IPS-18a (cell line): ENCODE measurements around the gene RASSF6.
"Not testable (repeated sequence)": the region's sequence is repeated elsewhere in the genome, so short reads cannot be mapped to it uniquely, and the experiment has no call there.

ENCODE experiments used
- H3K27ac ChIP-seq: one replicate; pipeline ENCODE4 v1.5.1; 2013; ENCODE audit warnings: low read length
- H3K27me3 ChIP-seq: one replicate; pipeline ENCODE4 v1.6.1; 2013; ENCODE audit warnings: mild to moderate bottlenecking, low read length; ENCODE audit not compliant: control insufficient read depth, insufficient read depth
- H3K36me3 ChIP-seq: one replicate; pipeline ENCODE4 v1.6.1; 2013; ENCODE audit warnings: low read depth, low read length; ENCODE audit not compliant: control insufficient read depth
- H3K4me1 ChIP-seq: one replicate; pipeline ENCODE4 v1.6.1; 2013; ENCODE audit warnings: low read depth, low read length; ENCODE audit not compliant: control insufficient read depth
- H3K4me3 ChIP-seq: one replicate; pipeline ENCODE4 v1.5.1; 2013; ENCODE audit warnings: low read length
- H3K9ac ChIP-seq: one replicate; pipeline ENCODE4 v1.6.1; 2013; ENCODE audit warnings: mild to moderate bottlenecking, low read length, moderate library complexity
- H3K9me3 ChIP-seq: one replicate; pipeline ENCODE4 v1.6.1; 2013; ENCODE audit warnings: low read depth, low read length; ENCODE audit not compliant: control insufficient read depth

RASSF6 gene

DNA sequence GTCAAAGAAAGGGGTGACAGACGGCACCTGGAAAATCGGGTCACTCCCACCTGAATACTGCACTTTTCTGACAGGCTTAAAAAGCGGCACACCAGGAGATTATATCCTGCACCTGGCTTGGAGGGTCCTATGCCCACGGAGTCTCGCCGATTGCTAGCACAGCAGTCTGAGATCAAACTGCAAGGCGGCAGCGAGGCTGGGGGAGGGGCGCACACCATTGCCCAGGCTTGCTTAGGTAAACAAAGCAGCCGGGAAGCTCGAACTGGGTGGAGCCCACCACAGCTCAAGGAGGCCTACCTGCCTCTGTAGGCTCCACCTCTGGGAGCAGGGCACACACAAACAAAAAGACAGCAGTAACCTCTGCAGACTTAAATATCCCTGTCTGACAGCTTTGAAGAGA, 69.4 kb downstream of the RASSF6 start:
- H3K9me3 ChIP-seq, H3K9ac ChIP-seq, H3K36me3 ChIP-seq, H3K4me1 ChIP-seq, H3K27ac ChIP-seq, H3K4me3 ChIP-seq, H3K27me3 ChIP-seq: not testable (repeated sequence)

DNA sequence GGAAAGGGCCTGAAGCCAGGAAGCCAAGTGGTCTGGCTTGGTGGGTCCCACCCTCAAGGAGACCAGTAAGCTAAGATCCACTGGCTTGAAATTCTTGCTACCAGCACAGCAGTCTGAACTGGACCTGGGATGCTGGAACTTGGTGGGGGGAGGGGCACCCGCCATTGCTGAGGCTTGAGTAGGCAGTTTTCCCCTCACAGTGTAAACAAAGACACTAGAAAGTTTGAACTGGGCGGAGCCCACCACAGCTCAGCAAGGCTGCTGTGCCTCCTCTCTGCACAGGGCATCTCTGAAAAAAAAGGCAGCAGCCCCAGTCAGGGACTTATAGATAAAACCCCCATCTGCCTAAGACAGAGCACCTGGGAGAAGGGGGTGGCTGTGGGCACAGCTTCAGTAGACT, 75.6 kb downstream of the RASSF6 start:
- H3K4me3 ChIP-seq, result no peak overlapping the region
- no peaks in the 10 kb centered on the region for H3K36me3 ChIP-seq
- H3K4me1 ChIP-seq, result no peaks in the 10 kb centered on the region
- H3K9me3 ChIP-seq, result no peaks in the 10 kb centered on the region
- no peak overlapping the region for H3K27ac ChIP-seq
- H3K9ac ChIP-seq, result no peak overlapping the region
- no peaks in the 10 kb centered on the region for H3K27me3 ChIP-seq

DNA sequence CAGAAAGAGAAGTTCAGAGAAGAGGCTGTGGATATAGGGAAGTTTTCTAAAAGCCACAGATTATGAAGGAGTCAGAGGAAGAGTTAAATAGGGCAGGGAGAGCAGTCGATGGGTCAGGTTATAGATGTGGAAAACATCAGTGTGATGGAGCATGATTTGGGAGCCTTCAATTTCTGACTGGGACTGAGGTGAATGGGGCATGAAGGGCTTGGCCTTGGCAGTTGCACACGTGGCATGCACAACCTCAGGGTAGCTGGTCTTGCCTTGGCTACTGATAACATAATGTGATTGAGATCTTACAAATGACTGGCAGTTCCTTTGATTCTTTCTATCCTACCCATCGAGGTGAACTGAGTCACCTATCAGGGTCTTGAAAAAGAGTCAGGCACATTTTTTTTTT, 79.0 kb downstream of the RASSF6 start:
- Histone ChIP-seq H3K27ac (no peak overlapping the region), H3K9ac (no peak overlapping the region), H3K9me3 (no peaks in the 10 kb centered on the region), H3K4me1 (no peaks in the 10 kb centered on the region), H3K36me3 (no peaks in the 10 kb centered on the region), H3K27me3 (no peaks in the 10 kb centered on the region), H3K4me3 (no peak overlapping the region)

DNA sequence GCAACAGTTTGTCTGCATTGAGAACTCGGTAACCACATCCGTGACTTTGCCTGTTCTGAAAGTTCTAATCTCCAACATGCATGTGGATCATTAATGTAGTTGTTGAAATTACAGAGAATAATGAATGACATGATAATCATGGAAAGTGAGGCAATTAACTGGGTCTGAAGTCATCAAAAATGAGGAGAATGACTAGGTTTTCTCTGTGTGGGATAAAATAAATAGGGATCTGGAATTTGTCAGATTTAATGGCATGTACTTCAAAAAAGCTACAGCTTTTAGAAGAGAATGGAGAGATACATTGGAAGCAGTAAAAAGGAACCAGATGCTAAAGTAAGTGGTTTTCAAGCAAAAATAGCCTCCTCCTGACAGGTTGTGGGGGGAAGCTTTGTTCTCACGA, 79.4 kb downstream of the RASSF6 start:
- Histone ChIP-seq H3K4me3 (no peak overlapping the region), H3K27ac (no peak overlapping the region), H3K9ac (no peak overlapping the region), H3K36me3 (no peaks in the 10 kb centered on the region), H3K27me3 (no peaks in the 10 kb centered on the region), H3K4me1 (no peaks in the 10 kb centered on the region), H3K9me3 (no peaks in the 10 kb centered on the region)

DNA sequence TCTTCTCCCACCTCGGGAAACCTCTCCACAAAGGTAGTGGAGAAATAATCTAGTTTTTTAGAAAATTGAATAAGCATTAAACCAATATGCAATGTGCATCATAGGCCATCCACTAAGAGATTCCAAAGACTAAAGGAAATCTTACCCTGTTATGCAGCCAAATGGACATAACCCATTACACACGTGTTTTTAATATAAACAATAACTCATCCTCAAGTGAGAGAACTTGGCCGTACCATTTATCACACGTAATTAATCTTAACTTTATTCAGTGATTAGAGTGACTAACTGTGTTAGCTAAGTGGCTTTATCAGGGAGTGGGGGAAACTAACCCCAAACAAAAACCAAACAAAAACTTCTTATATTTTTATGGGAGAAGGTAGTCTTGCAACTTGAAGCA, 80.8 kb downstream of the RASSF6 start:
- Histone ChIP-seq H3K4me3 (no peak overlapping the region), H3K36me3 (no peaks in the 10 kb centered on the region), H3K27ac (no peak overlapping the region), H3K27me3 (no peaks in the 10 kb centered on the region), H3K4me1 (no peaks in the 10 kb centered on the region), H3K9ac (no peak overlapping the region), H3K9me3 (no peaks in the 10 kb centered on the region)

DNA sequence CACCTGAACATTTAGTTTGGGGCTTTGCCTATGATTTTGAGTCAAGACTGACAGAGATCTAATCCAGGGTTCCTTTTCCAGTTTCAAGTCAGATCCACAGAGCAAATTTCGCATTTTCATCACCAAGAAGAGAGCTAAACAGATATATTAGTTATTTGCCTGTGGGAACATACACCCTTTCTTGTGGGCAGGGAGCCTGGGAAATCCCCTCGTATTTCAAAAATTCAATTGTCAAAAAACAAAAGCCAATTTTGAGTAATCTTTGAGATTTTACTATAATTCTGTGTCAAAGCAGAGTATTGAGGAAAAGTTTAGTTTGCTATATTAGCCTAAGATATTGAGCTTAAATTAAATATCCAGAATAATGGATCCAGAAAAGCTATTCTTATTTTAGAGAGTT, 82.1 kb downstream of the RASSF6 start:
- no peaks in the 10 kb centered on the region for H3K4me1 ChIP-seq
- H3K9ac ChIP-seq, result no peak overlapping the region
- H3K9me3 ChIP-seq, result no peaks in the 10 kb centered on the region
- no peaks in the 10 kb centered on the region for H3K36me3 ChIP-seq
- no peaks in the 10 kb centered on the region for H3K27me3 ChIP-seq
- H3K27ac ChIP-seq, result no peak overlapping the region
- no peak overlapping the region for H3K4me3 ChIP-seq

DNA sequence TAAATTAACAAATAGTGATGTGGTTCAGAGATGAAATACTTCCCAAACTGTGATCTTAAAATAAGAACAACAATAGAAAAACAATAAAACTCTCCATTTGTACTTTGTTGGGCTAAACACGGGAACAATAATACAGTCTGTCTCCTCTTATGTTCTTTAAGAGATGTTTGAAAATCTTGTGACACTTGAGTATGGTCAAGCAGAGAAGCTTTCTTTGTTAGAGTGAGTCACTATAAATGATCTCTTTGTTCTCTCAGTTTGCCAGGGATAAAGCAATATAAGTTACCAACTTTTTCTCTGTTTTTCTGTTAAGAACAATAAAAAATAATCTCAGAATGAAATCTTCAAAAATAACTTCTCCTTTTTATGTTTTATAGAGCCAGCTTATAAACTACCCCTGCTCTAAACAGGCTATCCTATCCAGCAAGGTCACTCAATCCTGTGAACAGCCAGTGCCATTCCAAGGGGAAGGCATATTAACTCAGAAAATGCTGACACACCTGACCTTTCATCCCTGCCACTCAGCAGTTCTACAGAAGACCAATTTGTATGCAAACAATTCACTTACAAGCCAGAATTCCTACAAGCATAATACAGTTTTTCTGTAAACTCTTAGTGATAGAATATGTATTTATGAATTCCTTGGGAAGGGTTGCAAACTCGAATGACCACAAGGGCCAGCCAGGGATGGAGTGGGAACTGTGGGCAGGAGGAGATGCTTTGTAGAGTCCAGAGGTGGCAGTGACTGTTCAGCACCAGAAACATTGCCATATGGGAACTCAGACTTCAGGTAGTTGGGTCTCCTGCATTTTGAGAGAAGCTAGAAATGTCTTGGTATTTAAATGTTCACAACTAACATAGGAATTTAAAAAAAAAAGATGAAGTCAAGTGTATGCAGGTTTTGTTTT, 86.5 kb downstream of the RASSF6 start:
- Histone ChIP-seq H3K36me3 (no peaks in the 10 kb centered on the region), H3K4me1 (no peaks in the 10 kb centered on the region), H3K9ac (no peak overlapping the region), H3K9me3 (no peaks in the 10 kb centered on the region), H3K4me3 (no peak overlapping the region), H3K27me3 (no peaks in the 10 kb centered on the region), H3K27ac (no peak overlapping the region)

DNA sequence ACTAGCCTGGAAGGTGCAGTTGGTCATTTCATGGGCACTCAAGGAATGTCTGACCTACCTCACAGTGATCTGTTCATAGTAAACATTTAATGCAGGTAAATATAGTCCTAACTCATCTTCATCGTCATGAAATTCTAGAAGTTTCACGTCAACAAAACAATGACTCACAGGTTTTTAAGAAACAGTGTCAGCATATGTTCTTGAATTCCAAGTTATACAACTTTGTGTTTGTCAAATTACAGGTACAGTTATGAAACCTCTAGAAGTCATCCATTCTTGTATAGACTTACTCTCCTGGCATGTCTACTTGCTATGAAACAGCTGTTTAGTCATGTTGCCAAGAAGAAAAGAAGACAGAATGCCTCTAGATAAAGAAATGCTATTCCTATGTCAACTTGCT, 92.1 kb downstream of the RASSF6 start:
- Histone ChIP-seq H3K27ac (no peak overlapping the region), H3K4me3 (no peak overlapping the region), H3K27me3 (no peaks in the 10 kb centered on the region), H3K4me1 (no peaks in the 10 kb centered on the region), H3K9me3 (no peaks in the 10 kb centered on the region), H3K36me3 (no peaks in the 10 kb centered on the region), H3K9ac (no peak overlapping the region)

DNA sequence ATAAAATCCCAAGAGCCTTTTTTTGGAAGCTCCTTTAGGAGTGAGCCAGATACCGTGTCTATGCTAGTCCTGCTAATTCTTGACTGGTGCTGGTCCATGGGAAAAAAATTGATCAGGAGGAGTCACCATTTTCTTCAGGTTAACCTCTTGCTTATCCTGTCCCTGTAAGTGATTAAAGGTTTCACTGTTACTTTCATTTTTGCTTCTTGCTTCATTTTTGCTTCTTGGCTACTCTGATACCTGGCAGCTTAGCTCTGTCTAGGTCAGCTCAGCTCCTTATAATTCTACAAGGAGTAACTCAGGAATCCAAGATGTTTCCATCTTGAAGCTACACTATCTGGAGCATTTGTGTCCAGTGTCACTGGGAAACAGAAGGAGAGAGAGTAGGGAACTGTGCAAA, 93.0 kb downstream of the RASSF6 start:
- Histone ChIP-seq H3K9ac (no peak overlapping the region), H3K9me3 (no peaks in the 10 kb centered on the region), H3K27ac (no peak overlapping the region), H3K4me3 (no peak overlapping the region), H3K27me3 (no peaks in the 10 kb centered on the region), H3K4me1 (no peaks in the 10 kb centered on the region), H3K36me3 (no peaks in the 10 kb centered on the region)

DNA sequence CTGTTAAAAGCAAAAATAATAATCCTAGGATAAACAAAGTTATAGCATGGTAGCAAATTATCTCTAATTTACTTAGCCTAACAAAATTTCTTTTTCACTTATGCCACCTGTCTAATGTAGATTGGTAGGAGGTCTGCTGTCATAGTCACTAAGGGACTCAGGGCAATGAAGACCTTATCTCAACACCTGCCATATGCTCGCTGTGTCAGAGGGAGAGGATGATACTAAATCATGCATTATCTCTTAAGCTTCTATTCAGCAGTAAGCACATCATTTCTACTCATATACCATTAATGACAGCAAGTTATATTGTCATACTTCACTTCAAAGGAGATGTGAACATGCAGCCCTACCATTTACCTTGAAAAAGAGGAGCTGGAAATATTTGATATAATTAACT, 94.6 kb downstream of the RASSF6 start:
- H3K4me3 ChIP-seq, result no peak overlapping the region
- no peaks in the 10 kb centered on the region for H3K9me3 ChIP-seq
- no peak overlapping the region for H3K9ac ChIP-seq
- no peaks in the 10 kb centered on the region for H3K27me3 ChIP-seq
- H3K27ac ChIP-seq, result no peak overlapping the region
- H3K36me3 ChIP-seq, result no peaks in the 10 kb centered on the region
- H3K4me1 ChIP-seq, result peaks cover 8% of the 10 kb centered on the region

DNA sequence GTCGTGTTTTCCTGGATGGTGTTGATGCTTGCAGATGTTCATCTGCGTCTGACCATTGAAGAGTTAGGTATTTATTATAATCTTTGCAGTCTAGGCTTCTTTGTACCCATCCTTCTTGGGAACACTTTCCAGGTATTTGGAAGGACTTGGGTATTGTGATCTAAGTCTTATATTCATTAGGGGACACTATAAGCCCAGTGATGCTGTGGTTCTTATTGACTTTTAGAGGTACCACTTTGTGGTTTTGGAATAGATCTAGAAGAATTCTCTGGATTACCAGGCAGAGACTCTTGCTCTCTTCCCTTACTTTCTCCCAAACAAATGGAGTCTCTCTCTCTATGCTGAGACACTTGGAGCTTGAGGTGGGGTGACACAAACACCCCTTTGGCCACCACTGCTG, 97.1 kb downstream of the RASSF6 start:
- Histone ChIP-seq H3K36me3 (no peaks in the 10 kb centered on the region), H3K9ac (no peak overlapping the region), H3K27ac (no peak overlapping the region)

More for the DNA sequence above, 97.1 kb downstream of the RASSF6 start:
- Histone ChIP-seq H3K4me1 (peaks cover 11% of the 10 kb centered on the region), H3K9me3 (no peaks in the 10 kb centered on the region), H3K4me3 (no peak overlapping the region), H3K27me3 (no peaks in the 10 kb centered on the region)
